Fibroblast of skin of left biceps (primary cell): ENCODE results near the gene MYL6.

Experiments used
- DNase-seq, 2 experiments: peaks; one replicate each; pipeline ENCODE4 v3.0.0-alpha.2; 2013; ENCODE audit warnings: low read depth in 2 of 2

The MYL6 gene

GRCh38 chr12:56189099-56189917, 31.1 kb downstream of the MYL6 start, which contains the start of gene SMARCC2:
Gene SMARCC2 (minus strand): TSS chr12:56189483. CDS start chr12:56189461, 22 bp downstream.
- DNase-seq, result peak; percentile 49 to 66

- DNase-seq, result peak; percentile 56 to 66
Measured at GRCh38 chr12:56189918-56190694, 31.9 kb downstream of the MYL6 start.

- no peak for DNase-seq
Measured at GRCh38 chr12:56190695-56191155, 32.6 kb downstream of the MYL6 start.

GRCh38 chr12:56192582-56192981, 34.4 kb downstream of the MYL6 start:
- no peak for DNase-seq

- DNase-seq, result peak; percentile 54 to 62
Measured at GRCh38 chr12:56193025-56193578, 34.9 kb downstream of the MYL6 start.

- DNase-seq, result peak; percentile 82 to 84
Measured at GRCh38 chr12:56196818-56197550, 38.8 kb downstream of the MYL6 start.

- no peak for DNase-seq
Measured at GRCh38 chr12:56197921-56198635, 39.9 kb downstream of the MYL6 start.

GRCh38 chr12:56198836-56199235, 40.7 kb downstream of the MYL6 start:
- DNase-seq, result no peak

GRCh38 chr12:56202366-56202765, 44.2 kb downstream of the MYL6 start:
- no peak for DNase-seq

- DNase-seq, result no peak
Measured at GRCh38 chr12:56202838-56203237, 44.7 kb downstream of the MYL6 start.

- DNase-seq, result no peak
Measured at GRCh38 chr12:56204275-56204674, 46.1 kb downstream of the MYL6 start.

GRCh38 chr12:56205445-56205844, 47.3 kb downstream of the MYL6 start:
- no peak for DNase-seq

- DNase-seq, result no peak
Measured at GRCh38 chr12:56206452-56207166, 48.5 kb downstream of the MYL6 start.

- DNase-seq, result no peak
Measured at GRCh38 chr12:56208006-56208405, 49.8 kb downstream of the MYL6 start.
